Endothelial cell of umbilical vein (primary cell): ENCODE results near the gene CPA4.

Experiments
- MYC ChIP-seq: IDR thresholded peaks from one replicate; pipeline ENCODE4 v1.6.1; 2011; ENCODE audit warnings: mild to moderate bottlenecking, low read depth, low read length
- POLR2A ChIP-seq: IDR thresholded peaks from 2 replicates; pipeline ENCODE4 v1.6.1; 2012; ENCODE audit warnings: low read depth, mild to moderate bottlenecking, control low read depth, low read length
- POLR2AphosphoS5 ChIP-seq: IDR thresholded peaks from 2 replicates; pipeline ENCODE4 v1.6.1; 2012; ENCODE audit warnings: low read depth, mild to moderate bottlenecking, control low read depth, low read length, moderate library complexity; ENCODE audit not compliant: insufficient read depth
- TF ChIP-seq, protein P1 (sequence below), 2 donors: IDR thresholded peaks; 1 replicate in 1 of 2; 2 replicates in 1 of 2; pipeline ENCODE4 v1.5.1; 2011; ENCODE audit warnings: low read length in 2 of 2, mild to moderate bottlenecking in 2 of 2, moderate library complexity in 2 of 2, control low read depth in 1 of 2, inconsistent platforms in 1 of 2, low read depth in 1 of 2; ENCODE audit not compliant: insufficient read depth in 1 of 2; ENCODE audit errors: extremely low read depth in 1 of 2

- TF ChIP-seq, protein P1, sequence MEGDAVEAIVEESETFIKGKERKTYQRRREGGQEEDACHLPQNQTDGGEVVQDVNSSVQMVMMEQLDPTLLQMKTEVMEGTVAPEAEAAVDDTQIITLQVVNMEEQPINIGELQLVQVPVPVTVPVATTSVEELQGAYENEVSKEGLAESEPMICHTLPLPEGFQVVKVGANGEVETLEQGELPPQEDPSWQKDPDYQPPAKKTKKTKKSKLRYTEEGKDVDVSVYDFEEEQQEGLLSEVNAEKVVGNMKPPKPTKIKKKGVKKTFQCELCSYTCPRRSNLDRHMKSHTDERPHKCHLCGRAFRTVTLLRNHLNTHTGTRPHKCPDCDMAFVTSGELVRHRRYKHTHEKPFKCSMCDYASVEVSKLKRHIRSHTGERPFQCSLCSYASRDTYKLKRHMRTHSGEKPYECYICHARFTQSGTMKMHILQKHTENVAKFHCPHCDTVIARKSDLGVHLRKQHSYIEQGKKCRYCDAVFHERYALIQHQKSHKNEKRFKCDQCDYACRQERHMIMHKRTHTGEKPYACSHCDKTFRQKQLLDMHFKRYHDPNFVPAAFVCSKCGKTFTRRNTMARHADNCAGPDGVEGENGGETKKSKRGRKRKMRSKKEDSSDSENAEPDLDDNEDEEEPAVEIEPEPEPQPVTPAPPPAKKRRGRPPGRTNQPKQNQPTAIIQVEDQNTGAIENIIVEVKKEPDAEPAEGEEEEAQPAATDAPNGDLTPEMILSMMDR (IDR thresholded peaks at IDR 0.05; ENCODE audit: extremely low read depth in 1 of 2, insufficient read depth in 1 of 2, low read depth in 1 of 2, low read length in 2 of 2): no peak
- TF ChIP-seq POLR2A (no peak), POLR2AphosphoS5 (no peak), MYC (no peak)
Measured at GRCh38 chr7:130346177-130346905, 53.4 kb downstream of the CPA4 start.
